Aorta (tissue), 5 donors: ENCODE results near the gene ARHGEF11. TPM values are rescaled to one million over a fixed set of nuclear protein-coding genes. Genes with fewer than 3 reads are reported as not detected.

Experiments
- ATAC-seq: fragments of 200-7000 bp; cut with Tn5 transposase; one replicate; pipeline ENCODE4 v1.9.1; 2022; ENCODE audit warnings: moderate library complexity; ENCODE audit not compliant: low FRiP score
- DNase-seq, 2 donors: peaks; one replicate each; pipeline ENCODE4 v3.0.0-alpha.2; 2020
- H3K27ac ChIP-seq, 2 donors: one replicate each; pipeline ENCODE4 v1.5.1; 2013; ENCODE audit warnings: low read length in 2 of 2, mild to moderate bottlenecking in 2 of 2, moderate library complexity in 2 of 2, control low read depth in 1 of 2, inconsistent platforms in 1 of 2, low read depth in 1 of 2
- H3K27me3 ChIP-seq, 2 donors: one replicate each; pipeline ENCODE4 v1.6.1; 2013; ENCODE audit warnings: control low read depth in 1 of 2, low read length in 1 of 2, mild to moderate bottlenecking in 1 of 2, moderate library complexity in 1 of 2; ENCODE audit not compliant: insufficient read depth in 2 of 2, control insufficient read depth in 1 of 2
- H3K36me3 ChIP-seq, 2 donors: one replicate each; pipeline ENCODE4 v1.6.1; 2013; ENCODE audit warnings: control low read depth in 1 of 2, low read length in 1 of 2, mild to moderate bottlenecking in 1 of 2; ENCODE audit not compliant: insufficient read depth in 2 of 2, control insufficient read depth in 1 of 2
- H3K4me1 ChIP-seq, 2 donors: one replicate each; pipeline ENCODE4 v1.6.1; 2013; ENCODE audit warnings: low read length in 2 of 2, control low read depth in 1 of 2, mild to moderate bottlenecking in 1 of 2, moderate library complexity in 1 of 2; ENCODE audit not compliant: insufficient read depth in 2 of 2, control insufficient read depth in 1 of 2
- H3K4me3 ChIP-seq, 2 donors: one replicate each; pipeline ENCODE4 v1.5.1; 2013; ENCODE audit warnings: low read length in 2 of 2, control low read depth in 1 of 2, mild to moderate bottlenecking in 1 of 2
- H3K9me3 ChIP-seq: one replicate; pipeline ENCODE4 v1.6.1; 2013; ENCODE audit warnings: mild to moderate bottlenecking, low read length; ENCODE audit not compliant: control insufficient read depth
- WGBS, 2 donors: extraction: QIAGEN DNeasy Blood & Tissue Kit; methylation state at CpG; one replicate each; pipeline ENCODE4 v1.1.7; 2013; 5-methylcytosine and 5-hydroxymethylcytosine counted together
- intact Hi-C, 2 donors: fragments of 100-400 bp; cut with DNase I; formaldehyde crosslinking; loops; one replicate each; pipeline versions ENCODE4 v1.14.2 to v1.15.0; 2022
- polyA plus RNA-seq, 2 donors: library from polyadenylated mRNA; stranded (reverse); fragments of 200-250 nt; gene quantifications; one replicate each; pipeline ENCODE4 v1.2.3, GENCODE V29; 2013
- total RNA-seq, 2 donors: library from RNA; stranded (reverse); fragmentation: NEBNext Ultra II Directional; extraction: Animal tissue kit (Norgen Biotek cat#: 25700); gene quantifications; one replicate each; pipeline ENCODE4 v1.2.1, GENCODE V29; 2021
- donor health status: healthy with polysubstance abuse.
- donor health status: Bipolar disorder and iron deficiency.
- donor health status: DM: no; HTN: no; CAD: no.
- donor health status: DM: no; HTN: no; CAD: no.
- donor health status: DM: yes; HTN: yes; CAD: no.

ARHGEF11 gene
- total and polyA plus RNA-seq, 4 donors = 9.3 to 47.8 (median 24.6) TPM

DNA sequence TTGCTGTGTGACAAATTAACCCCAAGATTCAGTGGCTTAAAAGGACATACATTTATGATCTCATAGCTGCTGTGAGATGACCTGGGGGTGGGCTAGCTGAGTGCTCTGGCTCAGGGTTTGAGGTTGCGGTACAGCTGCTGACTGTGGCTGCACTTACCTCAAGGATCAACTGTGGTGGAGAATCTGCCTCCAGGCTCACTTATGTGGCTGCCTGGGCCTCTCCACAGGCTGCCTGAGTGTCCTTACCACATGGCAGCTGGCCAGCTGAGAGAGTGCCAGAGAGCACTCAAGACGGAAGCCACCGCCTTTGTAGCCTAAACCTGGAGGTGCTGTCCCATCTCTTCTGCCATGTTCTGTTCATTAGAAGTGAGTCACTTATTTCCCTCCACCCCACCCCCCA is 119.4 kb downstream of the ARHGEF11 start:
- DNase-seq (peak; percentile 67 to 75), ATAC-seq (no peak)
- Histone ChIP-seq H3K27ac (no peak overlapping the region), H3K4me1 (no peaks in the 10 kb centered on the region), H3K4me3 (no peak overlapping the region), H3K9me3 (no peaks in the 10 kb centered on the region), H3K36me3 (no peaks in the 10 kb centered on the region), H3K27me3 (peaks cover 0 to 2% of the 10 kb centered on the region in 2 donors)
- WGBS, 2 donors = 57 to 64% methylated on average over 3 of the region's 3 CpGs
- intact Hi-C loops = loop anchor here in 1 of 2 donors (5.0 kb wide), 2 partner anchors 34 to 89 kb away; partner anchors contain the start of gene PEAR1

DNA sequence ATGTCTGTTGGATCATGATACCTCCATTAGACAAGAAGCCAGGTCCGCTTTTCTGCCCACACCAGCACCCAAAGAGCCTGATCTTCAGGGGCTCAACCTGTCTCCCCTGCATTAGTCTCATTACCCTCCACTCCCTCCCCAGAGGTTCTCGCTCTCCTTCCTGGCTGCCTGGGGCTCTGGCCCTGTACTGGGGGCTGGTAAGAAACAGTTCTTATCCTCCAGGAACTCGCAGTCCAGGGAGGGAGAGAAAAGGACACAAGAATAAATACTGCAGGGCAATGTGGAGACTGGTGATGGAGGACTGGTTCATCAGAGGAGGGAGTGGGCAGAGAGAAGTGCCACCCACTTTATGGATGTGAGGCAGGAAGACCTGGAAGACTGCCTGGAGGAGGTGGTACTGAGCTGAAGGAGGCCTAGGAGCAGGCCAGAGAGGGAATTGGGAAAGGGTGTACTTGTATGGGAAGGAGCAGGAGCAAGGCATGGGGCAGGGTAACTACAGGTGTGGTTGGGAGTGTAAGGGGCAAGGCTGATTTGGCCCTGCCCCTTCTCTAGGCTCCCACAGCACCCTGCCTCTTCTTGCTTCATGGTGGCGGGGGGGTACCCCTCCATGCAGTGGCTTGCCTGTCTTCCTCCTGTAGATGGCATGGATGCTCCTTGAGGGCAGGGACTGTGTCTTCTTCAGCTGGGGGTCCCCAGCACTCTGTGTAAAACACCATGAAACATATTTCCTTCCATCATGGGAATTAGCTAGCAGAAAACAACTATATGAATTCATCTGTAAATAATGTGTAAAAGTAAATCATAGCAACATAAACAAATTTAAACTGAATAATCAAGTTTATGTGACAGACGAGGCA is 120.2 kb downstream of the ARHGEF11 start:
- no peak for DNase-seq
- H3K9me3 ChIP-seq = no peaks in the 10 kb centered on the region
- H3K4me1 ChIP-seq = no peaks in the 10 kb centered on the region
- intact Hi-C loops = loop anchor here in 1 of 2 donors (5.0 kb wide), 2 partner anchors 33 to 88 kb away; partner anchors contain the start of gene PEAR1
- H3K36me3 ChIP-seq = no peaks in the 10 kb centered on the region
- H3K4me3 ChIP-seq = no peak overlapping the region
- peaks cover 0 to 3% of the 10 kb centered on the region in 2 donors for H3K27me3 ChIP-seq
- no peak for ATAC-seq
- no peak overlapping the region for H3K27ac ChIP-seq
- 86 to 90% methylated on average over 5 of the region's 5 CpGs for WGBS, 2 donors

DNA sequence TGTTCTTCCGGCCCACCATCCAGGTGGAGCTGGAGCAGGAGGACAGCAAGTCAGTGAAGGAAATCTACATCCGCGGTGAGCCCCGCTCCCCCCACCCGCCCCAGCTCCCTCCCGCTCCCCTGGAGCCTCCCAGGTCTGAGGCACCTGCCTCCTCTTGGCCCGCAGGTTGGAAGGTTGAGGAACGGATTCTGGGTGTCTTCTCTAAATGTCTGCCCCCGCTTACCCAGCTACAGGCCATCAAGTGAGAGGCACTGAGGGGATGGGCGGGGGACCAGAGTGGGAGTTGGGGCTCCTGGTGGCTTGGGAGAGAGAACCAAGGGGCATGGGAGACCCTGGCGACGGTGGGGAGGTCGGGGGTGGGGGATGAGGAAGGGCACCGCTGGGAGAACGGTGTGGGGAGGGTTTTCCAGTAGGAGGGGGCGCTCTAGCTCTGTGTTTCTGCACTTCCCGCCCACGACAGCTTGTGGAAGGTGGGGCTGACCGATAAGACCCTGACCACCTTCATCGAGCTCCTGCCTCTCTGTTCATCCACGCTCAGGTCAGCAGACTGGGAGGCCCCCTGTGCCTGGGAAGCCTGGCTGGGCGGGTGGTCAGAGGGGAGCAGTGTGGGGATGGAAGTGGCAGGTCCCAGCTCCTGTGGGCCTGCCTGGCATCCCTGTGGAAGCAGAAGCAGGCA is 120.9 kb downstream of the ARHGEF11 start:
- DNase-seq = no peak
- WGBS, 2 donors = 47 to 50% methylated on average over 22 of the region's 22 CpGs
- Histone ChIP-seq H3K27ac (no peak overlapping the region), H3K4me3 (no peak overlapping the region), H3K36me3 (no peaks in the 10 kb centered on the region), H3K9me3 (no peaks in the 10 kb centered on the region), H3K27me3 (peaks cover 0 to 3% of the 10 kb centered on the region in 2 donors), H3K4me1 (no peaks in the 10 kb centered on the region)
- intact Hi-C loops = loop anchor here in 1 of 2 donors (5.0 kb wide), 2 partner anchors 32 to 87 kb away; partner anchors contain the start of gene PEAR1
- no peak for ATAC-seq

DNA sequence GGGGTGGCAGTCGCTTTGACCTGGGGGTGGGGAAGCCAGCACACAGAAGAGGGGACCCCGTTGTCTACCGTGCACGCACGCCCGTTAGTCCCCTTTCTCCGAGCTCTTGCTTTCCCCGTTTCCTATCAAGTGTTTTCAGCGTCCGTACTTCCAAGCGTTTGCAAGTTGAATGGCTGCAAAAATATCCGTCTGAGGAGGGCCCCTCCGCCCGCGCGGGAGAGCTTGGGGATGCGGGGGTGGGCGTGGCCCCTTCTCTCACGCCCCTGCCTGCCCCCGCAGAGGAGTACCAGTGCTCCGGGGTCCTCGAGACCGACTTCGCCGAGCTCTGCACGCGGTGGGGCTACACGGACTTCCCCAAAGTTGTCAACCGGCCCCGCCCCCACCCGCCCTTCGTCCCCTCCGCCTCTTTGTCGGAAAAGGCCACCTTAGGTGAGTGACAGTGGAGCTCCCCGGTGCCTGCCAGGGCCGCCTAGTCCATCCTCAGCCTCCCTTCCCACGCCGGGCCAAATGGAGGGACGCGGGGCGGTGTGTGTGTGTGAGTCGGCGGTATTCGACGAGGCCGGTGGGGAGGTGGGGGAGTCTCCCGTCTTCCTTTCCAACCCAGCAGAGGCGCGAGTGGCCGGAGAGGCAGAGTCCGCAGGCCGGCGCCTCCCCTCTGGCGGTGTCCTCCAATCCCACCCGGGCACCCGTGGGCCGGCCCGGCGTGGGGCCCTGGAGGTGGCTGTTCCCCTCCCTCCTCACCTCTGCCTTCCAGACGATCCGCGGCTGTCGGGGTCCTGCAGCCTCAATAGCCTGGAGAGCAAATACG is 121.7 kb downstream of the ARHGEF11 start:
- H3K27me3 ChIP-seq = peaks cover 0 to 3% of the 10 kb centered on the region in 2 donors
- H3K4me1 ChIP-seq = no peaks in the 10 kb centered on the region
- H3K4me3 ChIP-seq = no peak overlapping the region
- 2% methylated on average over 57 to 64 of the region's 64 CpGs for WGBS, 2 donors
- intact Hi-C loops = no loop called here
- H3K27ac ChIP-seq = no peak overlapping the region
- no peaks in the 10 kb centered on the region for H3K9me3 ChIP-seq
- no peaks in the 10 kb centered on the region for H3K36me3 ChIP-seq
- DNase-seq = no peak
- ATAC-seq = no peak

DNA sequence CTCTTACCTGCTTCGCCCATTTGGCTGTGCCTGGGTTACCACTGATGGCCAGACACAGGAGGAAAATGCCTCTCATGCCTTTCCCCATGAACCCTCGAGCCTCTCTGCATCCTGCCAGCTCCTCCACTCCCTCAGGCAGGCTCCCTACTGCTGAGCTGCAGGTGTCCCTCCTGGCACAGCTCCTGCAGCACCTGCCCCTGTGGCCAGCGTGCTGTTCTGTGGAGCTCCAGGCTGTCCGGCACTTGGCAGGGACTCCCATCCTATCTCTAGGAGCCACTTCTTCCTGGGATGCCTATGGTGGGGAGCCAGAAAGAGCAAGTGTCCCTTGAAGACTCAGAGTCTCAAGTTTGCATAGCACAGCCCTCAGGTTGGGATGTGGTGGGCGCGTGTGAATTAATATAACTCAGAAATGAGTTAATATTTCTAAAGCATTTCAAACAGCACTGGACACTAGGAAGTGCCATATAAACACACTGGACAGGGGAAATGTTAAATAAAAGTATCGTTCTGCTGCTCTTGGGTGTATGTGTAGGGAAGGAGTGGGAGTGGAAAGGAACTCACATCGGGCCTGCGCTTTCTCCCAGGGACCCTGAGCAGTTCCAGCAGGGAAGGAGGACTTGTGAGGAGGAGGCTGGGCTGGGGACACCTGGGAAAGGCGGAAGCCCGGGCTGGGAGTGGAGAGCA is 122.4 kb downstream of the ARHGEF11 start:
- ATAC-seq (no peak), DNase-seq (no peak)
- intact Hi-C loops = no loop called here
- WGBS, 2 donors = 19 to 21% methylated on average over 11 of the region's 11 CpGs
- H3K4me3 ChIP-seq = no peak overlapping the region
- H3K36me3 ChIP-seq = no peaks in the 10 kb centered on the region
- no peaks in the 10 kb centered on the region for H3K4me1 ChIP-seq
- H3K27me3 ChIP-seq = peaks cover 0 to 3% of the 10 kb centered on the region in 2 donors
- no peaks in the 10 kb centered on the region for H3K9me3 ChIP-seq
- no peak overlapping the region for H3K27ac ChIP-seq

DNA sequence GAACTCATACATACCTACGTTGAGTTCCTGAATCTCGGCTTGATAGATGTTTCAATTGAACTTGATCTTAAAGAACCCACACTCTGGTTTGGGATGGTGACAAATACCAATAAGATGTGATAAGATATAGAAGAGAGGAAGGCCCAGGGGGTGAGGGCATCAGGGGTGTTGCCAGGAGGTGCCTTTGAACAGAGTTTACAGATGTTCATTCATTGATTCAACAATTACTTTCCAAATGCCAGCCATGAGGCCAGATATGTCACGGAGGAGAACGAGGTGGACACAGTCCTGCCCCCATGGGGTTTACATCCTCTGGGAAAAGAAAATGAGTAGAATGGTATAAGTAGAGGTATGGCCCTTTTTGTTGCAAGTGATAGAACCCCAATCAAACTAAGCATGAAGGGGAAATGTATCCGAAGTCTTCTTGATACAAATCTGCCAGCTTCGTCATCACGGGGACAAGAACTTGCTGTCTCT is 124.5 kb downstream of the ARHGEF11 start:
- intact Hi-C loops = no loop called here
- Histone ChIP-seq H3K36me3 (no peaks in the 10 kb centered on the region), H3K27me3 (peaks cover 0 to 3% of the 10 kb centered on the region in 2 donors), H3K27ac (no peak overlapping the region), H3K9me3 (no peaks in the 10 kb centered on the region), H3K4me3 (no peak overlapping the region), H3K4me1 (no peaks in the 10 kb centered on the region)
- no peak for ATAC-seq
- DNase-seq = no peak
- WGBS, 2 donors = 71 to 72% methylated on average over 7 of the region's 7 CpGs

DNA sequence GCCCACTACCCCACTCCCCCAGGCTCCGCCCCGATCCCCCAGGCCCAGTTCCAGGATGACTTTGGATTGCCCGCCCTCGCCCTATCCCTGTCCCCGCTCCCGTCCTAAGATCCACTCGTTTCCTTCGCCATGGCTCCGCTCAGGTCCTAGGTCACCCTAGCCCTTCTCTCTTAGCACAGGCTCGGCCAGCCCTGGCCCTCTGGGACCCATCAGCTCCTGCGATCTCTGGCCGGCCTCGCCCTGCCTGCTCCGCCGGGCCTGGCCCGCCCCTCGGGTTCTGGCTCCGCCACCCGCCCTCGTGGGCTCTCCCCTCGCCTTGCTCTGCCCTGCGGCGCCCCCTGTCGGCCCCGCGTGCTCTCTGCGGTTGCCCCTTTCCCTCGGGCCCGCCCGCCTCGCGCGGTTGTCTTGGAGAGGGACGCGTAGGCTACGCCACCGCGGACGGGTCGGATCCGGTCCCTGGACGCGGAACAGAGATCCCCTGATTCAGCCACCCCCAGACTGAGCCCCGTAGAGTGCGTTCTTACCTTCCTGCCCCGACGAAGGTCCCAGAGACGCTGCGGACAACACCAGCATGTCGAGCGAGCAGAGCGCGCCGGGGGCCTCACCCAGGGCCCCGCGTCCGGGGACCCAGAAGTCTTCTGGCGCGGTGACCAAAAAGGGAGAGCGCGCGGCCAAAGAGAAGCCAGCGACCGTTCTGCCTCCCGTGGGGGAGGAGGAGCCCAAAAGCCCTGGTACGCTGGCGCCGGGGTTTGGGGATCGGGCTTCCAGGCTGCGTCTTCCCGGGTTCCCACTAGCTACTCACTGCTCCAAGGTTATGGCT is 125.1 kb downstream of the ARHGEF11 start, which contains the start of gene LRRC71:
LRRC71 (plus strand) TSS at position 400 of the 820 bp plus-strand sequence; CDS start at position 572, 172 bp downstream.
- peak; percentile 83 to 92 for DNase-seq
- Histone ChIP-seq H3K9me3 (no peaks in the 10 kb centered on the region), H3K27me3 (peaks cover 0 to 3% of the 10 kb centered on the region in 2 donors), H3K27ac (no peak within 1 kb of the TSS), H3K4me3 (no peak within 1 kb of the TSS), H3K36me3 (no peaks in the 10 kb centered on the region), H3K4me1 (no peaks in the 10 kb centered on the region)
- peak; percentile 94 for ATAC-seq
- WGBS, 2 donors = 6 to 7% methylated on average over 62 to 71 of the region's 71 CpGs
- intact Hi-C loops = no loop called here
